SJCRH30 (cell line): ENCODE data around the gene CCHCR1. TPM values are rescaled to one million over a fixed set of nuclear protein-coding genes. Genes with fewer than 3 reads are reported as not detected.

Source experiments
- DNase-seq, 2 experiments: peaks; one replicate each; pipeline ENCODE4 v3.0.0-alpha.2; 2015 to 2020
- H3K27ac ChIP-seq: fragments of 250-450 bp; sonication (Bioruptor Pico); 2 replicates; pipeline ENCODE4 v1.5.1; 2020; ENCODE audit warnings: mild to moderate bottlenecking, moderate library complexity
- H3K27me3 ChIP-seq: fragments of 250-450 bp; sonication (Bioruptor Pico); 2 replicates; pipeline ENCODE4 v1.5.1; 2020; ENCODE audit warnings: mild to moderate bottlenecking, moderate library complexity
- H3K36me3 ChIP-seq: fragments of 250-450 bp; sonication (Bioruptor Pico); 2 replicates; pipeline ENCODE4 v1.5.1; 2020; ENCODE audit warnings: mild to moderate bottlenecking, moderate library complexity
- H3K4me1 ChIP-seq: fragments of 250-450 bp; sonication (Bioruptor Pico); 2 replicates; pipeline ENCODE4 v1.5.1; 2020; ENCODE audit warnings: mild to moderate bottlenecking, moderate library complexity
- H3K4me3 ChIP-seq: fragments of 250-450 bp; sonication (Bioruptor Pico); 2 replicates; pipeline ENCODE4 v1.5.1; 2020; ENCODE audit warnings: mild to moderate bottlenecking, moderate library complexity
- H3K9me3 ChIP-seq: fragments of 250-450 bp; sonication (Bioruptor Pico); replicated peaks from 2 replicates; pipeline ENCODE4 v1.5.1; 2020; ENCODE audit warnings: mild to moderate bottlenecking, moderate library complexity
- total RNA-seq: library from RNA; depleted of rRNA; stranded (reverse); fragments of >200 nt; shearing (Covaris generic); gene quantifications from 2 replicates; pipeline ENCODE4 v1.2.3, GENCODE V29; 2014

Gene CCHCR1
- total RNA-seq, 1 experiment from 2014 or later = 26.6 TPM

DNA sequence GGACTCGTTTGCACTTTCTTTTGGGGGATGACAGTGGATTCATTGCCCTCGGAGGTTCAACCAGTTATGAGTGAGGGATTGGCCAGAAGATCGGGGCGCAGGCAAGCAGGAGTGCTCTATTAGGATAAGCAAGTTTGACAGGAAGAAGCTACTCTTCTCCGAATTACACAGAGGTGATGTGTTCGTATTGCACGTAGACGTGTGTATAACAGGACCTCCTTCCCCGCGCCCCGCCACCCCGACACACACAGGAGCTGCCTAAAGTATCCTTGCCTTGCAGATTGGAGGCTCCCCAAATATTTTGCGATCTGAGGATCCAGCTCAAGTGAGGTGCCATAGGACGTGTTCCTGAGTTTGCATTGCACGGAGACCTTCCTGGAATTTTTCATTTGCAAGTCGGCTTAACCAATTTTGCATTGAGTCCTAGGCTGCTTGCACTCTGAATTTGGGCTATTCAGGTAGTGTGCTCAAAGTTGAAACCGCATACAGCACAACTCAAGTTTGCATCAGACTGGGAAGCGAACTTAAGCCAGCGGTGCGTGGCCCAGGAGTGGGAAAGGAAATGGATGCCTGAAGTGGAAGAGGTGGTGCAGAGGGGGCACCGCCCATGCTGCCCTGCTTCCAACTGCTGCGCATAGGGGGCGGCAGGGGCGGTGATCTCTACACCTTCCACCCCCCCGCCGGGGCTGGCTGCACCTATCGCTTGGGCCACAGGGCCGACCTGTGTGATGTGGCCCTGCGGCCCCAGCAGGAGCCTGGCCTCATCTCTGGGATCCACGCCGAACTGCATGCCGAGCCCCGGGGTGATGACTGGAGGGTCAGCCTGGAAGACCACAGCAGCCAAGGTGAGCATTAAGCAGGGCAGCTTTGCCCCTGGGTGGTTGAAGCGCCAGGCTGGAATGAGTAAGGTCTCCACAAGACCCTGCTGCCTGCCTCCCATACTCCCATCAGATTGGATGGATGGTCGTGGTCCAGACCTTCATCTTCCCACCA, 1.6 kb upstream of the CCHCR1 start:
- peak overlapping the region; percentile 50; the same call in 1 of the 2 replicates for H3K27ac ChIP-seq
- peak in 1 of 2 experiments; percentile 34 for DNase-seq
- peaks cover 24% of the 10 kb centered on the region for H3K36me3 ChIP-seq
- no peaks in the 10 kb centered on the region for H3K9me3 ChIP-seq
- no peaks in the 10 kb centered on the region for H3K27me3 ChIP-seq
- H3K4me3 ChIP-seq = peak overlapping the region; percentile 66
- peaks cover 2% of the 10 kb centered on the region; the same call in 1 of the 2 replicates for H3K4me1 ChIP-seq

GRCh38 chr6:31158140-31158862, 699 bp upstream of the CCHCR1 start, which contains the start of gene TCF19:
TCF19 (plus strand) TSS chr6:31158589; CDS start chr6:31159470, 881 bp downstream.
- H3K4me1 ChIP-seq = peaks cover 2% of the 10 kb centered on the region; the same call in 1 of the 2 replicates
- peak; percentile 98 to 99 for DNase-seq

GRCh38 chr6:31156641-31157040, 961 bp downstream of the CCHCR1 start:
- H3K27me3 ChIP-seq = no peaks in the 10 kb centered on the region
- H3K4me1 ChIP-seq = peaks cover 2% of the 10 kb centered on the region; the same call in 1 of the 2 replicates
- H3K4me3 ChIP-seq = no peak overlapping the region
- H3K36me3 ChIP-seq = peaks cover 8% of the 10 kb centered on the region
- DNase-seq = no peak
- H3K9me3 ChIP-seq = no peaks in the 10 kb centered on the region
- H3K27ac ChIP-seq = no peak overlapping the region

More at GRCh38 chr6:31158140-31158862, 699 bp upstream of the CCHCR1 start, which contains the start of gene TCF19:
- Histone ChIP-seq H3K27ac (peak within 1 kb of the TSS; percentile 50), H3K9me3 (no peaks in the 10 kb centered on the region), H3K4me3 (peak within 1 kb of the TSS; percentile 66), H3K36me3 (peaks cover 21% of the 10 kb centered on the region), H3K27me3 (no peaks in the 10 kb centered on the region)

- Histone ChIP-seq H3K9me3 (no peaks in the 10 kb centered on the region), H3K27me3 (no peaks in the 10 kb centered on the region), H3K27ac (no peak overlapping the region), H3K4me1 (peaks cover 2% of the 10 kb centered on the region; the same call in 1 of the 2 replicates), H3K36me3 (peaks cover 5% of the 10 kb centered on the region), H3K4me3 (no peak overlapping the region)
- DNase-seq = no peak
Measured at GRCh38 chr6:31154436-31154835, 3.2 kb downstream of the CCHCR1 start.

- peaks cover 2% of the 10 kb centered on the region; the same call in 1 of the 2 replicates for H3K4me1 ChIP-seq
- H3K4me3 ChIP-seq = no peak overlapping the region
- H3K27ac ChIP-seq = no peak overlapping the region
- H3K36me3 ChIP-seq = peaks cover 5% of the 10 kb centered on the region
- no peak for DNase-seq
- no peaks in the 10 kb centered on the region for H3K9me3 ChIP-seq
- H3K27me3 ChIP-seq = no peaks in the 10 kb centered on the region
Measured at GRCh38 chr6:31152781-31153180, 4.8 kb downstream of the CCHCR1 start.

DNA sequence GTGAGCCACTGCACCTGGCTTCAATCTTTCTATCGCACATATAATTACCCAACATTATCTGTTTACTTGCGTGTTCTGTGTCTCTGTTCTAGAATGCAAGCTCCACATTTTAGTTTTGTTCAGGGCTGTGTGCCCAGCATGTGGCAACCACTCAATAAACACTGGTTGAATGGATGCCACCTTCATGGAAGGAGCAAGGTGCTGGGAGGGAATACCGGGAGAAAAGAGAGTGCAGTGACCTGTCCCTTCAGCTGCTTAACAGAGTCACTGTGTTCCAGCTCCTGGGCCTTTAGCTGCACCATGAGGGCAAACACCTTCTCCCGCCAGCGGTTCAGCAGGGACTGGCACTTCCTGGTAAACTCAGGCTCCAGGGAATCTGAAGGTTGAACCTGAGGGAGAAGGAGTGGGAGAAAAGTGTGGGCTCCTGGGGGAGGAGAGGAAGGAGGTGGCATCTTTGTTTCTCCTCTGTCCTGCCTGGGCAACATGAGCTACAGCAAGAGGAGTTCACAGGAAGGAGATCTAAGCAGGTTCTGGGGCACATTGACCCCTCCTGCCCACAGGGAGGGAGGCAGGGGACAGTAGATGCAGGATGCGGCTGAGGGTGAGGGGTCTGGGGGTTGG, 7.7 kb downstream of the CCHCR1 start:
- Histone ChIP-seq H3K36me3 (peaks cover 2% of the 10 kb centered on the region; the same call in 1 of the 2 replicates), H3K4me1 (no peaks in the 10 kb centered on the region), H3K4me3 (no peak overlapping the region), H3K27me3 (no peaks in the 10 kb centered on the region), H3K9me3 (no peaks in the 10 kb centered on the region), H3K27ac (no peak overlapping the region)
- no peak for DNase-seq

DNA sequence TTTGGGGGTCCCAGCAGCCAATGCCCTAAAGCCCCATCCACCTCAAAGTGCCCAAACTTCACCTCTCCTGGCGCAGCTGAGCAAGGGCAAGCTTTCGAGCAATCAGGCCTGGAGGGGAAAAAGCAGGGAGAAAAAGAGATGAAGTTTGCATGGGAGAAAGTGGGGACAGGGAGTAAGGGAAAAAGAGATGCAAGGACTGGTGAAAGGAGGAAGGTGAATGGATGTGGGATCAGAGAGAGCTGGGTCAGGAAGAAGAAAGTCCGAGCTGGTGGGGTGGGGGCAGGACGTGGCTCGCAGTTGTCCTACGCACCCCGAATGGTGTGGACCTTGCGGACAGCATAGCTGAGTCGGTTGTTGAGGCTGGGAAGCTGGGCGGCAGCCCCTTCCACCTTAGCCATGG, 12.2 kb downstream of the CCHCR1 start:
- no peak for DNase-seq
- Histone ChIP-seq H3K4me3 (no peak overlapping the region), H3K27ac (no peak overlapping the region), H3K36me3 (0 out of 2 replicates have a peak, but pooled peaks cover 6% of the 10 kb centered on the region), H3K27me3 (no peaks in the 10 kb centered on the region), H3K9me3 (no peaks in the 10 kb centered on the region), H3K4me1 (peaks cover 20% of the 10 kb centered on the region)

DNA sequence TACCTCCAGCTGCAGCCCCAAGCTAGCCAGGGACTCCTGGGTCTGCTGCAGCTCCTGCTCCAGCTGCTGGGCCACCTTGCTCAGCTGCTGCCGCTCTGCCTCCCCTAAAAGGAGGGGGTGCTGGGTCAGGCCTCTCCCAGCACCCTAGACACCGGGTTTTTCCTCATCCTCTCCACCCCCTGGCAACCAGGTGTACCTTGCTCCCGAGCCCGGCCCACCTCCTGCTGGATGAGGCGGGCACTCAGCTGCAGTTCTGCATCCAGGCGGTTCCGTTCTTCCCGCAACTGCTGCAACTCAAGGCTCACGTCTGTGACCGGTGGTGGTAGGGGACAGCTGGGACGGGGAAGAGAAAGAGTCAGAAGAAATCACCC, 12.6 kb downstream of the CCHCR1 start:
- DNase-seq = no peak
- Histone ChIP-seq H3K4me3 (no peak overlapping the region), H3K36me3 (0 out of 2 replicates have a peak, but pooled peaks cover 6% of the 10 kb centered on the region), H3K27ac (no peak overlapping the region; the same call in 1 of the 2 replicates), H3K4me1 (peaks cover 20% of the 10 kb centered on the region), H3K27me3 (no peaks in the 10 kb centered on the region), H3K9me3 (no peaks in the 10 kb centered on the region)

DNA sequence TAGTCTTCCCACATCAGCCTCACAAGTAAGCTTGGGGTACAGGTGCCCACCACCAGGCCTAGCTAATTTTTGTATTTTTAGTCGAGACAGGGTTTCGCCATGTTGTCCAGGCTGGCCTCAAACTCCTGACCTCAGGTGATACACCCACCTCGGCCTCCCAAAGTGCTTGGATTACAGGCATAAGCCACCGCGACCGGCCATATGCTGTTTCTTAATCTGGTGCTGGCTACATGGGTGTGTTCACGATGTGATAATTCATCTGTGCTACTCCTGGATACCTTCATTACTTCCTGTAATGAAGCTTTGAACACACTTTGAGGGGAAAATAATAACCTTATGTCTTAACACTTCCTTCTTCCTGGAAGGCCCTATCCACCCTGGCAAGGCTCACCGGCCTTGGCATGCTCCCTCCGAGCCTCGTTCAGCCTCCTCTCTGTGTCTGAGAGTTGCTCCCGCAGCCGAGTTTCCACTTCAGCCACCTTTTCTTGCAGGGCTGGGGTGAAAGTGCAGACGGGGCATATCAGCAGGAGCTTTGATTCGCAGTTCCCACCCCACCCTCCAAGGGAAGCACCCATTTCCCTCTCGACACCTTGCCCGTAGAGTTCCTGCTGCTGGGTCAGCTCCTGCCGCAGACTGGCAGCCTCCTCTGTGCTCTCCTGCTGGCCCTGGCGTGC, 13.2 kb downstream of the CCHCR1 start:
- Histone ChIP-seq H3K27ac (peak overlapping the region; percentile 30; the same call in 1 of the 2 replicates), H3K9me3 (no peaks in the 10 kb centered on the region), H3K36me3 (0 out of 2 replicates have a peak, but pooled peaks cover 6% of the 10 kb centered on the region), H3K27me3 (no peaks in the 10 kb centered on the region), H3K4me3 (no peak overlapping the region), H3K4me1 (peaks cover 20% of the 10 kb centered on the region)
- DNase-seq = no peak

- Histone ChIP-seq H3K4me1 (peaks cover 20% of the 10 kb centered on the region), H3K9me3 (no peaks in the 10 kb centered on the region), H3K27ac (no peak overlapping the region; the same call in 1 of the 2 replicates), H3K27me3 (no peaks in the 10 kb centered on the region), H3K36me3 (0 out of 2 replicates have a peak, but pooled peaks cover 6% of the 10 kb centered on the region), H3K4me3 (no peak overlapping the region)
- DNase-seq = no peak
Measured at GRCh38 chr6:31143148-31143547, 14.5 kb downstream of the CCHCR1 start.

GRCh38 chr6:31142361-31142761, 15.2 kb downstream of the CCHCR1 start:
- Histone ChIP-seq H3K36me3 (0 out of 2 replicates have a peak, but pooled peaks cover 6% of the 10 kb centered on the region), H3K27ac (peak overlapping the region; percentile 61), H3K4me3 (no peak overlapping the region), H3K9me3 (no peaks in the 10 kb centered on the region), H3K4me1 (peaks cover 23% of the 10 kb centered on the region), H3K27me3 (no peaks in the 10 kb centered on the region)
- peak; percentile 89 to 92 for DNase-seq

DNA sequence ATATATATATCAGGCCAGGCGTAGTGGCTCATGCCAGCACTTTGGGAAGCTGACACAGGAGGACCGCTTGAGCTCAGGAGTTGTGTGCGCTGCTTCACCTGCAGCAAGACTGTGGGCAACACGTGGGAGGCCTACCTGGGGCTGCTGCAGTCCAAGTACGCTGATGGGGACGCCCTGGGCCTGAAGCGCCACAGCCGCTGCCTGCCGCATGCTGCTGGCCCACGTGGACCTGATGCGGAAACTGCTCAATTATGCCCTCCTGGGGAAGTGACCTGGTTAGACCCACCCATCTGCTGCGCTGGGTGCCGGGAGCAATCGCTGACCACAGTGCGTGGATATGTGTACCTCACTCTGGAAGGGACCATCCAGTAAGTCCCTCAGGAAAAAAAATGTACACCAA, 17.0 kb downstream of the CCHCR1 start:
- Histone ChIP-seq H3K27me3 (no peaks in the 10 kb centered on the region), H3K27ac (no peak overlapping the region)
- no peak for DNase-seq

GRCh38 chr6:31139599-31139998, 18.0 kb downstream of the CCHCR1 start:
- Histone ChIP-seq H3K4me1 (peaks cover 22% of the 10 kb centered on the region), H3K4me3 (no peak overlapping the region), H3K27ac (no peak overlapping the region), H3K27me3 (no peaks in the 10 kb centered on the region), H3K9me3 (no peaks in the 10 kb centered on the region), H3K36me3 (0 out of 2 replicates have a peak, but pooled peaks cover 6% of the 10 kb centered on the region)
- DNase-seq = no peak

More for the DNA sequence above, 17.0 kb downstream of the CCHCR1 start:
- 0 out of 2 replicates have a peak, but pooled peaks cover 6% of the 10 kb centered on the region for H3K36me3 ChIP-seq
- no peaks in the 10 kb centered on the region for H3K9me3 ChIP-seq
- no peak overlapping the region for H3K4me3 ChIP-seq
- peaks cover 23% of the 10 kb centered on the region for H3K4me1 ChIP-seq

- Histone ChIP-seq H3K27ac (no peak within 1 kb of the TSS), H3K4me3 (no peak within 1 kb of the TSS), H3K9me3 (no peaks in the 10 kb centered on the region), H3K4me1 (peaks cover 18% of the 10 kb centered on the region), H3K36me3 (no peaks in the 10 kb centered on the region), H3K27me3 (no peaks in the 10 kb centered on the region)
- DNase-seq = no peak
Measured at GRCh38 chr6:31138982-31139381, 18.6 kb downstream of the CCHCR1 start, which contains the start of gene PSORS1C2. PSORS1C2 (minus strand) TSS chr6:31139066; CDS start chr6:31139026, 40 bp downstream.
